ACC112 (cell line): ENCODE results near the gene MAD1L1.

Experiments
- H2AFZ ChIP-seq: fragments of 200-600 bp; sonication (generic); one replicate; pipeline ENCODE4 v1.6.0; 2017; ENCODE audit warnings: antibody characterized with exemption, low read length; ENCODE audit not compliant: unreplicated experiment
- H3K27ac ChIP-seq: fragments of 200-600 bp; sonication (generic); 2 replicates; pipeline ENCODE4 v1.5.1; 2014; ENCODE audit warnings: low read depth, mild to moderate bottlenecking, antibody characterized with exemption, low read length, moderate library complexity
- H3K27me3 ChIP-seq: fragments of 200-600 bp; sonication (generic); 2 replicates; pipeline ENCODE4 v1.6.1; 2014; ENCODE audit warnings: mild to moderate bottlenecking, antibody characterized with exemption, low read length, moderate library complexity, mixed read lengths; ENCODE audit not compliant: insufficient read depth
- H3K36me3 ChIP-seq: fragments of 200-600 bp; sonication (generic); 2 replicates; pipeline ENCODE4 v1.6.1; 2016; ENCODE audit warnings: mild to moderate bottlenecking, antibody characterized with exemption, low read length, moderate library complexity, mixed read lengths; ENCODE audit not compliant: insufficient read depth
- H3K4me1 ChIP-seq: fragments of 200-600 bp; sonication (generic); one replicate; pipeline ENCODE4 v1.6.1; 2016; ENCODE audit warnings: low read length, mixed read lengths; ENCODE audit not compliant: insufficient read depth, unreplicated experiment, control insufficient read depth
- H3K4me3 ChIP-seq: fragments of 200-600 bp; sonication (generic); 2 replicates; pipeline ENCODE4 v1.5.1; 2014; ENCODE audit warnings: mild to moderate bottlenecking, low read depth, low read length
- H3K79me2 ChIP-seq: fragments of 200-600 bp; sonication (generic); one replicate; pipeline ENCODE4 v1.6.0; 2016; ENCODE audit warnings: low read length; ENCODE audit not compliant: control insufficient read depth, unreplicated experiment, insufficient read depth

The MAD1L1 gene

GRCh38 chr7:1943933-1944618 is 288.7 kb downstream of the MAD1L1 start:
- no peaks in the 10 kb centered on the region for H3K79me2 ChIP-seq
- H3K27me3 ChIP-seq, result no peaks in the 10 kb centered on the region
- no peaks in the 10 kb centered on the region for H3K4me1 ChIP-seq
- H3K27ac ChIP-seq, result no peak overlapping the region
- no peak overlapping the region for H3K4me3 ChIP-seq
- H2AFZ ChIP-seq, result no peak overlapping the region
- H3K36me3 ChIP-seq, result no peaks in the 10 kb centered on the region

- H3K4me3 ChIP-seq, result no peak overlapping the region
- no peak overlapping the region for H2AFZ ChIP-seq
- no peaks in the 10 kb centered on the region for H3K79me2 ChIP-seq
- no peaks in the 10 kb centered on the region for H3K27me3 ChIP-seq
- H3K27ac ChIP-seq, result no peak overlapping the region
- no peaks in the 10 kb centered on the region for H3K4me1 ChIP-seq
- no peaks in the 10 kb centered on the region for H3K36me3 ChIP-seq
Observed at GRCh38 chr7:1943326-1943725, 289.4 kb downstream of the MAD1L1 start.

- no peaks in the 10 kb centered on the region for H3K36me3 ChIP-seq
- no peaks in the 10 kb centered on the region for H3K79me2 ChIP-seq
- H3K27ac ChIP-seq, result no peak overlapping the region
- H2AFZ ChIP-seq, result no peak overlapping the region
- H3K27me3 ChIP-seq, result no peaks in the 10 kb centered on the region
- no peak overlapping the region for H3K4me3 ChIP-seq
- H3K4me1 ChIP-seq, result no peaks in the 10 kb centered on the region
Observed at GRCh38 chr7:1942941-1943289, 289.8 kb downstream of the MAD1L1 start.

GRCh38 chr7:1942243-1942940 is 290.4 kb downstream of the MAD1L1 start:
- no peak overlapping the region for H3K4me3 ChIP-seq
- no peaks in the 10 kb centered on the region for H3K27me3 ChIP-seq
- H3K27ac ChIP-seq, result no peak overlapping the region
- no peaks in the 10 kb centered on the region for H3K4me1 ChIP-seq
- H2AFZ ChIP-seq, result no peak overlapping the region
- H3K36me3 ChIP-seq, result no peaks in the 10 kb centered on the region
- H3K79me2 ChIP-seq, result no peaks in the 10 kb centered on the region

GRCh38 chr7:1941464-1942242 is 291.1 kb downstream of the MAD1L1 start:
- Histone ChIP-seq H2AFZ (no peak overlapping the region), H3K27me3 (no peaks in the 10 kb centered on the region), H3K79me2 (no peaks in the 10 kb centered on the region), H3K4me1 (no peaks in the 10 kb centered on the region), H3K4me3 (no peak overlapping the region), H3K27ac (no peak overlapping the region), H3K36me3 (no peaks in the 10 kb centered on the region)

DNA sequence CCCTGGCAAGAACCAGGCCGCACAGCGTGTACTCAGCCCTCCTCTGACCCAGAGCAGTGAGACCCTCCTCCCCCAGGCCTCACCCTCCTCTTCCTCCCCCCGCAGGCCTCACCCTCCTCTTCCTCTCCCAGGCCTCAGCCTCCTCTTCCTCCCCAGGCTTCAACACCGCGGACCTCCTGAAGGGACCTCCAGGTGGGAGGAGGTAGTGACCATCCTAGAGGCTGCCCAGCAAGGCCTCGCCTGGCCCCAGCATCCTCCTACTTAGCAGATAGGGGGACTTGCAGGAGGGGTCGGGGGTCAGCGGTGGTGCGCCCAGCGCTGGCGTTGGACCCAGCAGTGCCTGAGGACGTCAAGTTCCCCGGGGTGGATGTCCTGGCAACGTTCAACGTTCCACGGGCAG is 291.9 kb downstream of the MAD1L1 start:
- Histone ChIP-seq H3K79me2 (no peaks in the 10 kb centered on the region), H3K27ac (no peak overlapping the region), H3K27me3 (no peaks in the 10 kb centered on the region), H3K4me1 (no peaks in the 10 kb centered on the region), H3K36me3 (no peaks in the 10 kb centered on the region), H2AFZ (no peak overlapping the region), H3K4me3 (no peak overlapping the region)

GRCh38 chr7:1940402-1940786 is 292.4 kb downstream of the MAD1L1 start:
- Histone ChIP-seq H3K27ac (no peak overlapping the region), H3K4me1 (no peaks in the 10 kb centered on the region), H3K79me2 (no peaks in the 10 kb centered on the region), H3K4me3 (no peak overlapping the region), H3K27me3 (no peaks in the 10 kb centered on the region), H2AFZ (no peak overlapping the region), H3K36me3 (no peaks in the 10 kb centered on the region)

GRCh38 chr7:1939434-1940401 is 293.0 kb downstream of the MAD1L1 start:
- Histone ChIP-seq H3K4me3 (no peak overlapping the region), H3K79me2 (no peaks in the 10 kb centered on the region), H2AFZ (no peak overlapping the region), H3K36me3 (no peaks in the 10 kb centered on the region), H3K4me1 (no peaks in the 10 kb centered on the region), H3K27ac (no peak overlapping the region), H3K27me3 (no peaks in the 10 kb centered on the region)

- Histone ChIP-seq H3K4me3 (no peak overlapping the region), H3K4me1 (no peaks in the 10 kb centered on the region), H2AFZ (no peak overlapping the region), H3K36me3 (no peaks in the 10 kb centered on the region), H3K27me3 (no peaks in the 10 kb centered on the region), H3K79me2 (no peaks in the 10 kb centered on the region), H3K27ac (no peak overlapping the region)
Observed at GRCh38 chr7:1938788-1939433, 293.8 kb downstream of the MAD1L1 start.

DNA sequence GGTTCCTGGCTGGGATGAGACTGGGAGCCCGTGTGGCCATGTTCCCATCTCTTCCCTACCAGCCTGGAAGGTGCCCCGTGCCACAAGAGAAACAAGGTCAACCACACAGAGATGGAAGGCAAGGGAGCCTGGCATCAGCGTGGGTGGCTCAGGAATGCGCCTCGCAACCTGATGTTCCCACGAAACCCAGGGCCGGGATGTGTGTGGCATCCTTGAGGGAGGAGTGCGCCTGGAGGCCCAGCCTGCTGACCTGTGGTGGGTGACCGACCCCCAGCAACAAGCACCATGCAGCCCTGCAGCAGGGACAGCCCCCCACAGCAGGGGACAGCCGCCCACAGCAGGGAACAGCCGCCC is 295.5 kb downstream of the MAD1L1 start:
- Histone ChIP-seq H2AFZ (no peak overlapping the region), H3K4me3 (no peak overlapping the region), H3K27me3 (no peaks in the 10 kb centered on the region), H3K79me2 (no peaks in the 10 kb centered on the region), H3K36me3 (no peaks in the 10 kb centered on the region), H3K4me1 (no peaks in the 10 kb centered on the region), H3K27ac (no peak overlapping the region)
